MM.1S (cell line): ENCODE results near the gene HTR3B.
"Not testable (repeated sequence)": the region's sequence is repeated elsewhere in the genome, so short reads cannot be mapped to it uniquely, and the experiment has no call there.

Experiments used
- DNase-seq: peaks from one replicate; pipeline ENCODE4 v3.0.0-alpha.2; 2015
- H2AFZ ChIP-seq: fragments of 300-600 bp; sonication (generic); 2 replicates; pipeline ENCODE4 v1.6.0; 2016; ENCODE audit warnings: antibody characterized with exemption, low read length
- H3F3A ChIP-seq: fragments of 300-600 bp; sonication (generic); 2 replicates; pipeline ENCODE4 v1.6.1; 2016; ENCODE audit warnings: mild to moderate bottlenecking, antibody characterized with exemption, low read length, moderate library complexity, mixed read lengths; ENCODE audit not compliant: insufficient read depth
- H3K27ac ChIP-seq: fragments of 300-600 bp; sonication (generic); 2 replicates; pipeline ENCODE4 v1.5.1; 2016; ENCODE audit warnings: mild to moderate bottlenecking, low read length
- H3K27me3 ChIP-seq: fragments of 300-600 bp; sonication (generic); replicated peaks from 2 replicates; pipeline ENCODE4 v1.6.0; 2016; ENCODE audit warnings: low read length; ENCODE audit not compliant: insufficient read depth
- H3K36me3 ChIP-seq: fragments of 300-600 bp; sonication (generic); replicated peaks from 2 replicates; pipeline ENCODE4 v1.6.1; 2016; ENCODE audit warnings: mild to moderate bottlenecking, low read length, mixed read lengths; ENCODE audit not compliant: insufficient read depth
- H3K4me1 ChIP-seq: fragments of 300-600 bp; sonication (generic); 2 replicates; pipeline ENCODE4 v1.6.1; 2016; ENCODE audit warnings: low read length, mixed read lengths
- H3K4me2 ChIP-seq: fragments of 300-600 bp; sonication (generic); 2 replicates; pipeline ENCODE4 v1.6.0; 2016; ENCODE audit warnings: low read depth, low read length
- H3K4me3 ChIP-seq: fragments of 300-600 bp; sonication (generic); 2 replicates; pipeline ENCODE4 v1.5.1; 2016; ENCODE audit warnings: low read length, mixed read lengths
- H3K79me2 ChIP-seq: fragments of 300-600 bp; sonication (generic); 2 replicates; pipeline ENCODE4 v1.6.1; 2016; ENCODE audit warnings: mixed run types, low read length, mixed read lengths
- H3K9ac ChIP-seq: fragments of 300-600 bp; sonication (generic); 2 replicates; pipeline ENCODE4 v1.6.1; 2016; ENCODE audit warnings: low read length, mixed read lengths
- H3K9me2 ChIP-seq: fragments of 300-600 bp; sonication (generic); replicated peaks from 2 replicates; pipeline ENCODE4 v1.6.1; 2016; ENCODE audit warnings: mild to moderate bottlenecking, low read length, mixed read lengths; ENCODE audit not compliant: insufficient read depth
- H3K9me3 ChIP-seq: fragments of 300-600 bp; sonication (generic); replicated peaks from 2 replicates; pipeline ENCODE4 v1.6.1; 2016; ENCODE audit warnings: mild to moderate bottlenecking, low read length, mixed read lengths; ENCODE audit not compliant: insufficient read depth
- H4K20me1 ChIP-seq: fragments of 300-600 bp; sonication (generic); 2 replicates; pipeline ENCODE4 v1.6.1; 2016; ENCODE audit warnings: mild to moderate bottlenecking, low read length, moderate library complexity, mixed read lengths; ENCODE audit not compliant: insufficient read depth
- EZH2 ChIP-seq: fragments of 300-600 bp; sonication (generic); optimal IDR thresholded peaks from 2 replicates; pipeline ENCODE3; 2017; ENCODE audit warnings: low read depth, mild to moderate bottlenecking, antibody characterized with exemption, low read length, mixed read lengths
- EZH2phosphoT487 ChIP-seq: fragments of 300-600 bp; sonication (generic); IDR thresholded peaks from 2 replicates; pipeline ENCODE4 v1.6.1; 2018; ENCODE audit warnings: antibody characterized with exemption, low read length
- TF ChIP-seq, protein P1 (sequence below): fragments of 300-600 bp; sonication (generic); IDR thresholded peaks from 2 replicates; pipeline ENCODE4 v1.5.1; 2016; ENCODE audit warnings: antibody characterized with exemption, low read length, mixed read lengths

HTR3B gene

DNA sequence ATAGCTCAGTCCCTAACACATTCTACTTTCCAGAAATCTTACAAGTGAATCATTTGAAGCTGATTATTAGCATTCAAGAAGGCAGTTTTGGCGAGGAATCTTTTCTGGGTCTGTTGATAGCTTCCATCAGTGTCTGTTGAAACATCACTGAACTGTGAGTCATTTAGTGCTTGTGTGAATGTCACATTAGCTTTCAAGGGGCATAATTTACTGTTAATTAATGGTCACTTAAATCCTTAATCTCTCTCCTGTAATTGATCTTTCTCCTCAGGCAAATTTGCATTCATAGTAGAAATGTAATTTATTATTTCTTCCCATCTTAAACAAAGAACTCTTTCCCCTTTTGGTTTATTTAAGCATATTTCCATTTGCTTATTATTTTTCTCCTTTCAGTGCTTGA is 2.6 kb downstream of the HTR3B start:
- no peaks in the 10 kb centered on the region for H3K27me3 ChIP-seq
- H3K79me2 ChIP-seq, result no peaks in the 10 kb centered on the region
- no peak overlapping the region for H3K4me3 ChIP-seq
- H3K4me2 ChIP-seq, result no peak overlapping the region
- H3K9ac ChIP-seq, result no peak overlapping the region
- H3F3A ChIP-seq, result no peaks in the 10 kb centered on the region
- TF ChIP-seq, protein P1, sequence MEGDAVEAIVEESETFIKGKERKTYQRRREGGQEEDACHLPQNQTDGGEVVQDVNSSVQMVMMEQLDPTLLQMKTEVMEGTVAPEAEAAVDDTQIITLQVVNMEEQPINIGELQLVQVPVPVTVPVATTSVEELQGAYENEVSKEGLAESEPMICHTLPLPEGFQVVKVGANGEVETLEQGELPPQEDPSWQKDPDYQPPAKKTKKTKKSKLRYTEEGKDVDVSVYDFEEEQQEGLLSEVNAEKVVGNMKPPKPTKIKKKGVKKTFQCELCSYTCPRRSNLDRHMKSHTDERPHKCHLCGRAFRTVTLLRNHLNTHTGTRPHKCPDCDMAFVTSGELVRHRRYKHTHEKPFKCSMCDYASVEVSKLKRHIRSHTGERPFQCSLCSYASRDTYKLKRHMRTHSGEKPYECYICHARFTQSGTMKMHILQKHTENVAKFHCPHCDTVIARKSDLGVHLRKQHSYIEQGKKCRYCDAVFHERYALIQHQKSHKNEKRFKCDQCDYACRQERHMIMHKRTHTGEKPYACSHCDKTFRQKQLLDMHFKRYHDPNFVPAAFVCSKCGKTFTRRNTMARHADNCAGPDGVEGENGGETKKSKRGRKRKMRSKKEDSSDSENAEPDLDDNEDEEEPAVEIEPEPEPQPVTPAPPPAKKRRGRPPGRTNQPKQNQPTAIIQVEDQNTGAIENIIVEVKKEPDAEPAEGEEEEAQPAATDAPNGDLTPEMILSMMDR, result no peak
- TF ChIP-seq EZH2, result no peak
- no peak for TF ChIP-seq EZH2phosphoT487
- no peaks in the 10 kb centered on the region for H4K20me1 ChIP-seq
- H3K27ac ChIP-seq, result no peak overlapping the region
- H3K9me3 ChIP-seq, result no peaks in the 10 kb centered on the region
- no peaks in the 10 kb centered on the region for H3K4me1 ChIP-seq
- no peaks in the 10 kb centered on the region for H3K36me3 ChIP-seq
- no peaks in the 10 kb centered on the region for H3K9me2 ChIP-seq
- H2AFZ ChIP-seq, result no peak overlapping the region
- no peak for DNase-seq

DNA sequence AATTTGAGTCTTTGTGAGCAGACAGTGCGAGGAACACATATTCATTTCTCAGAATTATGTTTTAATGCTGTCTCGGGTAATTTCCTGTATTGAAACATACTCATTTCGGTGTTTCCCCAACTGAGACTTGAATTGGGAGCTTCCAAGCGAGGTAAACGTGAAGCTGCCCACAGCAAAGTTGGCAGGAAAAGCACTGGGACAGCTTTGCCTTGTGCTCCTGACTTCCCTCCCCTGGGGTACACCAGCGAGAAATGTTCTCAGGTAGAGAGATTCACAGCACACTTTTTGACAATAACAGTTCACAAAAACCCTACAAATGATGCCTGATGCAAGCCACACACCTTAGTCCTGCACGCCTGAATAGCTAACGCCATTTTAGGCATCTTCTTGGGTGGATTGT is 3.1 kb downstream of the HTR3B start:
- Histone ChIP-seq H3K27me3 (no peaks in the 10 kb centered on the region), H3K9ac (no peak overlapping the region), H3K27ac (no peak overlapping the region), H3F3A (no peaks in the 10 kb centered on the region), H3K9me3 (no peaks in the 10 kb centered on the region), H4K20me1 (no peaks in the 10 kb centered on the region), H3K4me3 (no peak overlapping the region), H2AFZ (no peak overlapping the region), H3K4me2 (no peak overlapping the region), H3K9me2 (no peaks in the 10 kb centered on the region), H3K4me1 (no peaks in the 10 kb centered on the region), H3K36me3 (no peaks in the 10 kb centered on the region), H3K79me2 (no peaks in the 10 kb centered on the region)
- DNase-seq, result no peak
- TF ChIP-seq EZH2, result no peak
- TF ChIP-seq EZH2phosphoT487, result no peak
- TF ChIP-seq, protein P1, result no peak

DNA sequence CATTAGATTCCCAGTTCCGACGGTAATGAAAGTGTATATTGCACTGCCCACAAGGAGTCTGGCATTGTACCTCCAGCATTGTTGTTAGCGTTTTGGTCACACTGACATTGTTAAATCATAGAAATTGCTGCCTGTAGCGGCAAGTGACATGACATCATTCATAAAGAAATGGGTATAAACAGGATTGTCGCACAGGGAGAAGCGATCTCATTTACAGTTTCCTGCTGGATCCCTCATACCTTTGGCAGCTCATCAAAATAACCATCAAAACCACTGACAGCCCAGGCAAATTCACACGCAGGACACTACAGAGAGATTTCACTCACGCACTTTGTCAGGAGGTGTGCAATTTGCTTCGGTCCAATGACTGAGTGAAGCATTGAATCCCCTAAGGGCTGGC is 3.5 kb downstream of the HTR3B start:
- H3K9me2 ChIP-seq, result no peaks in the 10 kb centered on the region
- DNase-seq, result no peak
- no peak for TF ChIP-seq EZH2
- TF ChIP-seq, protein P1, result no peak
- no peak for TF ChIP-seq EZH2phosphoT487
- no peaks in the 10 kb centered on the region for H3K79me2 ChIP-seq
- no peaks in the 10 kb centered on the region for H3K9me3 ChIP-seq
- no peak overlapping the region for H3K4me3 ChIP-seq
- H4K20me1 ChIP-seq, result no peaks in the 10 kb centered on the region
- H3K27me3 ChIP-seq, result no peaks in the 10 kb centered on the region
- H3K4me2 ChIP-seq, result no peak overlapping the region
- no peak overlapping the region for H3K9ac ChIP-seq
- no peaks in the 10 kb centered on the region for H3K36me3 ChIP-seq
- H2AFZ ChIP-seq, result no peak overlapping the region
- H3F3A ChIP-seq, result no peaks in the 10 kb centered on the region
- H3K27ac ChIP-seq, result no peak overlapping the region
- no peaks in the 10 kb centered on the region for H3K4me1 ChIP-seq

DNA sequence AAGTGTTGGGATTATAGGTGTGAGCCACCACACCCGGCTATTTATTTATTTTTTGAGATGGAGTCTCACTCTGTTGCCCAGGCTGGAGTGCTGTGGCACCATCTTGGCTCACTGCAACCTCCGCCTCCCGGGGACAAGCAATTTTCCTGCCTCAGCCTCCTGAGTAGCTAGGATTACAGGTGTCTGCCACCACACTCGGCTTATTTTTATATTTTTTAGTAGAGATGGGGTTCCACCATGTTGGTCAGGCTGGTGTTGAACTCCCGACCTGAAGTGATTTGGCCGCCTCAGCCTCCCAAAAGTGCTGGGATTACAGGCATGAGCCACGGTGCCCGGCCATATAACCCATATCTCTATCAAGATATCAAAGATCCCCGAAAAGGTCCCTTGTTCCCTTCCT is 6.9 kb downstream of the HTR3B start:
- not testable (repeated sequence) for H3K79me2 ChIP-seq, H3K4me1 ChIP-seq, H3K36me3 ChIP-seq, H3K27ac ChIP-seq, H3K4me3 ChIP-seq, H3F3A ChIP-seq, H3K9me2 ChIP-seq, H3K4me2 ChIP-seq, H3K27me3 ChIP-seq, DNase-seq, H3K9me3 ChIP-seq, H2AFZ ChIP-seq, H4K20me1 ChIP-seq, H3K9ac ChIP-seq
